MM.1S (cell line): Measurements from ENCODE around the gene TAF4B.

Experiments used
- DNase-seq: peaks from one replicate; pipeline ENCODE4 v3.0.0-alpha.2; 2015
- H2AFZ ChIP-seq: fragments of 300-600 bp; sonication (generic); 2 replicates; pipeline ENCODE4 v1.6.0; 2016; ENCODE audit warnings: antibody characterized with exemption, low read length
- H3F3A ChIP-seq: fragments of 300-600 bp; sonication (generic); 2 replicates; pipeline ENCODE4 v1.6.1; 2016; ENCODE audit warnings: mild to moderate bottlenecking, antibody characterized with exemption, low read length, moderate library complexity, mixed read lengths; ENCODE audit not compliant: insufficient read depth
- H3K27ac ChIP-seq: fragments of 300-600 bp; sonication (generic); 2 replicates; pipeline ENCODE4 v1.5.1; 2016; ENCODE audit warnings: mild to moderate bottlenecking, low read length
- H3K27me3 ChIP-seq: fragments of 300-600 bp; sonication (generic); replicated peaks from 2 replicates; pipeline ENCODE4 v1.6.0; 2016; ENCODE audit warnings: low read length; ENCODE audit not compliant: insufficient read depth
- H3K36me3 ChIP-seq: fragments of 300-600 bp; sonication (generic); replicated peaks from 2 replicates; pipeline ENCODE4 v1.6.1; 2016; ENCODE audit warnings: mild to moderate bottlenecking, low read length, mixed read lengths; ENCODE audit not compliant: insufficient read depth
- H3K4me1 ChIP-seq: fragments of 300-600 bp; sonication (generic); 2 replicates; pipeline ENCODE4 v1.6.1; 2016; ENCODE audit warnings: low read length, mixed read lengths
- H3K4me2 ChIP-seq: fragments of 300-600 bp; sonication (generic); 2 replicates; pipeline ENCODE4 v1.6.0; 2016; ENCODE audit warnings: low read depth, low read length
- H3K4me3 ChIP-seq: fragments of 300-600 bp; sonication (generic); 2 replicates; pipeline ENCODE4 v1.5.1; 2016; ENCODE audit warnings: low read length, mixed read lengths
- H3K79me2 ChIP-seq: fragments of 300-600 bp; sonication (generic); 2 replicates; pipeline ENCODE4 v1.6.1; 2016; ENCODE audit warnings: mixed run types, low read length, mixed read lengths
- H3K9ac ChIP-seq: fragments of 300-600 bp; sonication (generic); 2 replicates; pipeline ENCODE4 v1.6.1; 2016; ENCODE audit warnings: low read length, mixed read lengths
- H3K9me2 ChIP-seq: fragments of 300-600 bp; sonication (generic); replicated peaks from 2 replicates; pipeline ENCODE4 v1.6.1; 2016; ENCODE audit warnings: mild to moderate bottlenecking, low read length, mixed read lengths; ENCODE audit not compliant: insufficient read depth
- H3K9me3 ChIP-seq: fragments of 300-600 bp; sonication (generic); replicated peaks from 2 replicates; pipeline ENCODE4 v1.6.1; 2016; ENCODE audit warnings: mild to moderate bottlenecking, low read length, mixed read lengths; ENCODE audit not compliant: insufficient read depth
- H4K20me1 ChIP-seq: fragments of 300-600 bp; sonication (generic); 2 replicates; pipeline ENCODE4 v1.6.1; 2016; ENCODE audit warnings: mild to moderate bottlenecking, low read length, moderate library complexity, mixed read lengths; ENCODE audit not compliant: insufficient read depth
- CTCF ChIP-seq: fragments of 300-600 bp; sonication (generic); IDR thresholded peaks from 2 replicates; pipeline ENCODE4 v1.5.1; 2016; ENCODE audit warnings: antibody characterized with exemption, low read length, mixed read lengths
- EZH2 ChIP-seq: fragments of 300-600 bp; sonication (generic); optimal IDR thresholded peaks from 2 replicates; pipeline ENCODE3; 2017; ENCODE audit warnings: low read depth, mild to moderate bottlenecking, antibody characterized with exemption, low read length, mixed read lengths
- EZH2phosphoT487 ChIP-seq: fragments of 300-600 bp; sonication (generic); IDR thresholded peaks from 2 replicates; pipeline ENCODE4 v1.6.1; 2018; ENCODE audit warnings: antibody characterized with exemption, low read length

Gene TAF4B

GRCh38 chr18:26332991-26333390, 106.7 kb downstream of the TAF4B start:
- Histone ChIP-seq H3K9me3 (no peaks in the 10 kb centered on the region), H3K27me3 (no peaks in the 10 kb centered on the region), H3K4me1 (no peaks in the 10 kb centered on the region), H3K36me3 (no peaks in the 10 kb centered on the region), H3K9me2 (no peaks in the 10 kb centered on the region), H4K20me1 (no peaks in the 10 kb centered on the region), H3F3A (no peaks in the 10 kb centered on the region), H2AFZ (no peak overlapping the region), H3K9ac (no peak overlapping the region), H3K27ac (no peak overlapping the region), H3K4me3 (no peak overlapping the region), H3K79me2 (no peaks in the 10 kb centered on the region), H3K4me2 (no peak overlapping the region)
- TF ChIP-seq CTCF (no peak), EZH2phosphoT487 (no peak), EZH2 (no peak)
- no peak for DNase-seq

- H3K79me2 ChIP-seq = no peaks in the 10 kb centered on the region
- no peaks in the 10 kb centered on the region for H3K4me1 ChIP-seq
- H3K9me3 ChIP-seq = no peaks in the 10 kb centered on the region
- DNase-seq = no peak
- no peak overlapping the region for H3K27ac ChIP-seq
- H3K36me3 ChIP-seq = no peaks in the 10 kb centered on the region
- H3K27me3 ChIP-seq = no peaks in the 10 kb centered on the region
- no peak overlapping the region for H3K9ac ChIP-seq
- no peak overlapping the region for H2AFZ ChIP-seq
- TF ChIP-seq EZH2phosphoT487 (no peak), CTCF (no peak), EZH2 (no peak)
- H3K4me2 ChIP-seq = no peak overlapping the region
- H3K9me2 ChIP-seq = no peaks in the 10 kb centered on the region
- H3K4me3 ChIP-seq = no peak overlapping the region
- H4K20me1 ChIP-seq = no peaks in the 10 kb centered on the region
- no peaks in the 10 kb centered on the region for H3F3A ChIP-seq
These were observed 108.9 kb downstream of the TAF4B start for GRCh38 chr18:26335156-26335555.

- TF ChIP-seq EZH2 = no peak
- no peak for TF ChIP-seq CTCF
- no peak for TF ChIP-seq EZH2phosphoT487
- H3K79me2 ChIP-seq = no peaks in the 10 kb centered on the region
- no peaks in the 10 kb centered on the region for H3K4me1 ChIP-seq
These were observed 109.6 kb downstream of the TAF4B start for GRCh38 chr18:26335571-26336487.

More at GRCh38 chr18:26335571-26336487, 109.6 kb downstream of the TAF4B start:
- no peak overlapping the region for H3K27ac ChIP-seq
- H3K4me2 ChIP-seq = no peak overlapping the region
- DNase-seq = no peak
- no peaks in the 10 kb centered on the region for H3K9me3 ChIP-seq
- H3K9ac ChIP-seq = no peak overlapping the region
- H3K4me3 ChIP-seq = no peak overlapping the region
- no peaks in the 10 kb centered on the region for H3K9me2 ChIP-seq
- H2AFZ ChIP-seq = no peak overlapping the region
- no peaks in the 10 kb centered on the region for H3F3A ChIP-seq
- H3K36me3 ChIP-seq = no peaks in the 10 kb centered on the region
- no peaks in the 10 kb centered on the region for H4K20me1 ChIP-seq
- H3K27me3 ChIP-seq = no peaks in the 10 kb centered on the region
